ENCODE measurements around the gene CRHR2.

The CRHR2 gene

GRCh38 chr7:30699706-30700495, 17.6 kb upstream of the CRHR2 start:
- Histone ChIP-seq H3K9ac (ENCODE audit: low read depth, low read length) (no peak overlapping the region), H3K4me1 (ENCODE audit: insufficient read depth, low read length) (peaks cover 18% of the 10 kb centered on the region), H3K36me3 (ENCODE audit: insufficient read depth, low read length) (no peaks in the 10 kb centered on the region), H3K9me3 (ENCODE audit: control insufficient read depth, insufficient read depth, low read length) (no peaks in the 10 kb centered on the region)

DNA sequence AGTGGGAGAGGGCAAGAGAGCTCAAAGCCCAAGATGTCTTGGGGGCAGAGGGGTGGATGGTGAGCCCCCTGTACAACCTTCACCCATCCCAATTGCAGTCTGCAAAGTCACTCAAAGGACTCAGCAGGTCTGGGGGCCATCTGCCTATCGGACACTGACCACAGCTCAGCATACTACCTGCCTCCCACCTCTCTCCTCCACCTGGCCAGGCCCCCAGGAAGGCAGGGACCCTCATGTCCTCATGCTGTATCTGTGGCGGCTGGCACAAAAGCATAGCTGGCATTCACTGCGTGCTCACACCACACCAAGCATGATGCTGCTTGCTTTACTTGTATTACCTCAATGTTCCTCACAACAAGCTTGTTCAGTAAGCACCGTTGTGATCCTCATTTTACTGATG, 16.2 kb upstream of the CRHR2 start:
- H3K36me3 ChIP-seq (ENCODE audit: insufficient read depth, low read length), result no peaks in the 10 kb centered on the region
- H3K9ac ChIP-seq (ENCODE audit: low read depth, low read length), result no peak overlapping the region
- peaks cover 21% of the 10 kb centered on the region for H3K4me1 ChIP-seq (ENCODE audit: insufficient read depth, low read length)
- H3K9me3 ChIP-seq (ENCODE audit: control insufficient read depth, insufficient read depth, low read length), result no peaks in the 10 kb centered on the region

DNA sequence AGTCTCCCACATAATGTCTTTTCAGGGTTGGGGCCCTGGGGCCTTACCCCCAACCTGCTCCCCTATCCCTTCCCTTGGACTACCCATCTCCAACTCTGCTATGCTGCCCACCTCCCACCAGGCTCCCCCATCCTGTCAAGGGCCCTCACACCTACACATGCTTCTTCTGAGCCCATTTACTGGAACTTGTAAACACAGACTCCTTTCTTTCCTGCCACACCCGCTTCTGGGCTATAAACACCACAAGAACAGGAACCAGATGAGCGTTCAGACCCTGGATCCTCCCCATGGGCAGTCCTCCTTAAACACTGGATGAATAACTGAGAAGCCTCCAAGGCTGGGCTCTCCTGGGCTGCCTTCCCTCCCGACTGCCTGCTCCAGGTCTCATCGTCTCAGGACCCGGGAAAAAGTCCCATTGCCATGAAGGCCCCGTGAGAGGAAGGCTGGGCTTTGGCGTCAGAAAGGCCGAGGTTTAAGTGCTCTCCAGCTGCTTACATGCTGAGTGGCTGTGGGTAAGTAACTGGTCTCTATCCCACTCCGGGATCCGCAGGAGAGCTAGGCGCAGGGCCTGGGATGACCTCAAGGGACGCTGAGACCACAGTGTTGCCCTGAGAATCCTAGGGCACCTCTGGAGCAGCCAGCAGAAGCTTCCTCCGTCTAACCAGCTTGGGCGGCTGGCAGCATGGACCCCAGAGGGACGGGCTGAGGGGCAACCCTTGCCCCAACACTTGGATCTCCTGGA, 15.6 kb upstream of the CRHR2 start:
- Histone ChIP-seq H3K36me3 (ENCODE audit: insufficient read depth, low read length) (no peaks in the 10 kb centered on the region), H3K4me1 (ENCODE audit: insufficient read depth, low read length) (peaks cover 21% of the 10 kb centered on the region), H3K9ac (ENCODE audit: low read depth, low read length) (no peak overlapping the region), H3K9me3 (ENCODE audit: control insufficient read depth, insufficient read depth, low read length) (no peaks in the 10 kb centered on the region)

GRCh38 chr7:30694774-30695721, 12.8 kb upstream of the CRHR2 start:
- H3K36me3 ChIP-seq (ENCODE audit: insufficient read depth, low read length), result no peaks in the 10 kb centered on the region
- no peaks in the 10 kb centered on the region for H3K9me3 ChIP-seq (ENCODE audit: control insufficient read depth, insufficient read depth, low read length)
- H3K4me1 ChIP-seq (ENCODE audit: insufficient read depth, low read length), result peaks cover 12% of the 10 kb centered on the region; the same call in 1 of the 2 replicates
- H3K9ac ChIP-seq (ENCODE audit: low read depth, low read length), result no peak overlapping the region

DNA sequence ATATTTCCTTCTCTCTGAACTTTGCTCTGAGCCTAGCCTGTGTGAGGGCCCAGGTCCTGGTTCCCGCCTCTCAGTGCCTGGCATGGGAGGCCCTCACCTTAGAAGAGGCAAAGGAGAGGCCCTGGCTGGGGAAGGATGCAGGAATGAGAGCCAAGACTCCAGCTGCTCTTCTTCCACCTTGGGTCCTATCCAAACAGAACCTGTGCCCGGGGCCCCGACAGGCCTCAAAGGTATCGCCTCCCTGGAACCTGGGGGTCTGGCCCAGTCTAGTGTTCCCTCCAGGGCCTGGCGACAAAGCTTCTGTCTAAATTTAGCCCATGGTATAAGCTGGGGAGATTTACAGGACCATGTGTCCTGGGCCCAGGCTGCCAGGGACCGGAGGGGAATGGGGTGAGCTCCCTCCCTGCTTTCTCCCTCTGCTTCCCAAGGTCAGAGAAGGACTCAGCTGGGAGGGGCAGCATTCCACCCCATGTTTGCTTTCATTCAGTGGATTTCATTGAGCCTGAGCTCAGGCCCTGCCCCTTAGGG, 12.0 kb upstream of the CRHR2 start:
- Histone ChIP-seq H3K4me1 (ENCODE audit: insufficient read depth, low read length) (peaks cover 9% of the 10 kb centered on the region; the same call in 1 of the 2 replicates), H3K36me3 (ENCODE audit: insufficient read depth, low read length) (no peaks in the 10 kb centered on the region), H3K9me3 (ENCODE audit: control insufficient read depth, insufficient read depth, low read length) (no peaks in the 10 kb centered on the region), H3K9ac (ENCODE audit: low read depth, low read length) (no peak overlapping the region)

DNA sequence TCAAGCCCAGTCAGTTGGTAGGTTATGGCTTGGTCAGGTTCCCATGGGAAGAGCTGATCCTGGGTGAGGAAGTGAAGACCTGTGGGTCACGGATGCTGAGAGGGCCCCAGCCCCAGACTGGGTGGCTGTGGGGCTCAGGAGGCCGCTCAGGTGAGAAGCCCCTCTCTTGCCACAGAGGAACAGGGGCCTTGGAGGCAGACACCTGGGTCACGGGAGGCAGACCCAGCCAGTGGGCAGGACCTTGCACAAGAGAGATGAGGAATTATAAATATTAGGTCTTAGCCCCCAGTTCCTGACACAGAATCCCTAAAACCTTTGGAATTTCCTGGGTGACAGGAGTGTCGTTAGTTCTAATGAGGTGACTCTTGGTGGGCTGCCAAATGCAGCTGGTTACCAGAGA, 10.6 kb upstream of the CRHR2 start:
- H3K4me1 ChIP-seq (ENCODE audit: insufficient read depth, low read length), result peaks cover 13% of the 10 kb centered on the region; the same call in 1 of the 2 replicates
- no peak overlapping the region for H3K9ac ChIP-seq (ENCODE audit: low read depth, low read length)
- H3K9me3 ChIP-seq (ENCODE audit: control insufficient read depth, insufficient read depth, low read length), result no peaks in the 10 kb centered on the region
- no peaks in the 10 kb centered on the region for H3K36me3 ChIP-seq (ENCODE audit: insufficient read depth, low read length)

GRCh38 chr7:30692438-30692837, 10.2 kb upstream of the CRHR2 start:
- Histone ChIP-seq H3K9me3 (ENCODE audit: control insufficient read depth, insufficient read depth, low read length) (no peaks in the 10 kb centered on the region), H3K9ac (ENCODE audit: low read depth, low read length) (no peak overlapping the region), H3K36me3 (ENCODE audit: insufficient read depth, low read length) (no peaks in the 10 kb centered on the region), H3K4me1 (ENCODE audit: insufficient read depth, low read length) (peaks cover 13% of the 10 kb centered on the region; the same call in 1 of the 2 replicates)

DNA sequence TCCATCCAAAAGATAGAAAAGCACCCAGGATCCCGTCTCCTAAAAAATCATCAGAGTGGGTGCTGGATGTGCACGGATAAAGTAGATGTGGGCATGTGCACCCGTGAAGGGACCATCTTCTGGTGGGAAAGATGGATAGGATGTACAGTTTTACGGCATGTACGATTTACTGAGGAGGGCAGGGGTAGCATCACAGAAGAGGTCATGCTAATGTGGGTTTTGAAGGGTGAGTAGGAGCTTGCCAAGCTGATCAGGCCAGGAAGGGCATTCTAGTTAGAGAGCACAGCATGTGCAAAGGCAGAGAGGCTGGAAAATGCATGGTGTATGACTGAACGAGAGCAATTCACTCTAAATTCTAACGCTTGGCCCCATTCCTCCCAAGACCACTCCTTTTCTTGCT, 7.8 kb upstream of the CRHR2 start:
- no peaks in the 10 kb centered on the region for H3K36me3 ChIP-seq (ENCODE audit: insufficient read depth, low read length)
- H3K4me1 ChIP-seq (ENCODE audit: insufficient read depth, low read length), result peaks cover 8% of the 10 kb centered on the region; the same call in 1 of the 2 replicates
- no peaks in the 10 kb centered on the region for H3K9me3 ChIP-seq (ENCODE audit: control insufficient read depth, insufficient read depth, low read length)
- no peak overlapping the region for H3K9ac ChIP-seq (ENCODE audit: low read depth, low read length)

GRCh38 chr7:30688718-30689221, 6.5 kb upstream of the CRHR2 start:
- H3K9ac ChIP-seq (ENCODE audit: low read depth, low read length), result no peak overlapping the region
- H3K9me3 ChIP-seq (ENCODE audit: control insufficient read depth, insufficient read depth, low read length), result no peaks in the 10 kb centered on the region
- peaks cover 11% of the 10 kb centered on the region for H3K4me1 ChIP-seq (ENCODE audit: insufficient read depth, low read length)
- no peaks in the 10 kb centered on the region for H3K36me3 ChIP-seq (ENCODE audit: insufficient read depth, low read length)

GRCh38 chr7:30687604-30688003, 5.3 kb upstream of the CRHR2 start:
- Histone ChIP-seq H3K9ac (ENCODE audit: low read depth, low read length) (no peak overlapping the region), H3K9me3 (ENCODE audit: control insufficient read depth, insufficient read depth, low read length) (no peaks in the 10 kb centered on the region), H3K36me3 (ENCODE audit: insufficient read depth, low read length) (no peaks in the 10 kb centered on the region), H3K4me1 (ENCODE audit: insufficient read depth, low read length) (peaks cover 11% of the 10 kb centered on the region)

GRCh38 chr7:30684351-30684750, 2.1 kb upstream of the CRHR2 start:
- Histone ChIP-seq H3K9ac (ENCODE audit: low read depth, low read length) (no peak overlapping the region), H3K4me1 (ENCODE audit: insufficient read depth, low read length) (peaks cover 12% of the 10 kb centered on the region), H3K36me3 (ENCODE audit: insufficient read depth, low read length) (no peaks in the 10 kb centered on the region), H3K9me3 (ENCODE audit: control insufficient read depth, insufficient read depth, low read length) (no peaks in the 10 kb centered on the region)

GRCh38 chr7:30683816-30684215, 1.6 kb upstream of the CRHR2 start:
- H3K9ac ChIP-seq (ENCODE audit: low read depth, low read length), result no peak overlapping the region
- peaks cover 17% of the 10 kb centered on the region for H3K4me1 ChIP-seq (ENCODE audit: insufficient read depth, low read length)
- H3K36me3 ChIP-seq (ENCODE audit: insufficient read depth, low read length), result no peaks in the 10 kb centered on the region
- H3K9me3 ChIP-seq (ENCODE audit: control insufficient read depth, insufficient read depth, low read length), result no peaks in the 10 kb centered on the region

DNA sequence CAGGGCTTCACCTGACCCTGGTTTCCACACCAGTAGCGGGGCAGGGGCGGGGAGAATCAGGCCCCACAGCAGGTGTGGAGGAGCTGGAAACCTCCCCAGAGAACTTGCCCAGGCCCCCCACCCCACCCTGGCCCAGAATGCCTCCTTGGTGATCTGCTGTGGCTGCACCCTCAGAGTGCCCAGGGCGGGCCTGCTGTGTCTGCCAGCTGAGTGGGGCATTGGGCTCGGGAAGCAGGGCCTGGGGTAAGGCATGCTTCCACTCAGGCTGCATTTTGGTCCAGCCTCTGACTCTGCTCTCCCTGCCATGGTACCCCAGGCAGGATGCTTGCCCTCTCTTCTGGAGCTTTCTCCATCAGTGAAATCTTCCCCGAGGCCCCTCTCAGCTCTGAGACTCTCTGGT, 1.1 kb upstream of the CRHR2 start:
- Histone ChIP-seq H3K4me1 (ENCODE audit: insufficient read depth, low read length) (peaks cover 18% of the 10 kb centered on the region), H3K36me3 (ENCODE audit: insufficient read depth, low read length) (no peaks in the 10 kb centered on the region), H3K9me3 (ENCODE audit: control insufficient read depth, insufficient read depth, low read length) (no peaks in the 10 kb centered on the region), H3K9ac (ENCODE audit: low read depth, low read length) (no peak overlapping the region)

DNA sequence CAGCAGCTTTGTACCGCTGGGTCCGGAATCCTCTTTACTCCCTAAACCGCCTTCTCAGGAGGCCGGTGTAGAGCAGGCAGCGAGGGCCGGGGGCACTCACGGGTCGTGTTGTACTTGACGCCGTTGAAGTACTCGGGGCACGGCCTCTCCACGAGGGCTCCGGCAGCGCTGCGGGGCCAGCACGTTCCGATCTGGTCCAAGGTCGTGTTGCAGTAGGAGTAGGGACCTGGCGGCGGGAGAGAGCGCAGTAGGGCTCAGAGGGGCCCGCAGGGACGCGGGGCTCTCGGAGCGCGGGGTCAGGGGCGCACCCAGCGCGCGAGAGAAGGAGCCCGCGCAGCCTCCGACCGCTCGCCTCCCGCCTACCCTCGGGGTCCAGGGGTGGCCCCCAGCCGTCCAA, 443 bp downstream of the CRHR2 start:
- peak overlapping the region; percentile 55; the same call in 1 of the 2 replicates for H3K9ac ChIP-seq (ENCODE audit: low read depth, low read length)
- no peaks in the 10 kb centered on the region for H3K36me3 ChIP-seq (ENCODE audit: insufficient read depth, low read length)
- H3K4me1 ChIP-seq (ENCODE audit: insufficient read depth, low read length), result peaks cover 18% of the 10 kb centered on the region
- H3K9me3 ChIP-seq (ENCODE audit: control insufficient read depth, insufficient read depth, low read length), result no peaks in the 10 kb centered on the region
